Transverse colon (tissue), 4 donors: ENCODE data around the gene ZDHHC24.

Experiments
- CTCF ChIP-seq, 5 experiments: fragments of 200-600 bp in 3 of 5; fragments of 450-650 bp in 2 of 5; sonication (generic) in 3 of 5; IDR thresholded peaks; 1 replicate in 2 of 5; 2 replicates in 3 of 5; pipeline ENCODE4 v1.5.1; 2016 to 2017; ENCODE audit warnings: antibody characterized with exemption in 5 of 5, inconsistent platforms in 3 of 5, mild to moderate bottlenecking in 2 of 5, moderate library complexity in 1 of 5
- POLR2A ChIP-seq: fragments of 450-650 bp; IDR thresholded peaks from one replicate; pipeline ENCODE4 v1.6.1; 2016; ENCODE audit warnings: antibody characterized with exemption, mild to moderate bottlenecking, moderate library complexity
- POLR2AphosphoS5 ChIP-seq, 3 donors: sonication (generic); formaldehyde crosslinking; IDR thresholded peaks; one replicate each; pipeline ENCODE4 v1.6.1; 2016; ENCODE audit warnings: antibody characterized with exemption in 3 of 3

GRCh38 chr11:66591175-66591574, 45.3 kb upstream of the ZDHHC24 start:
- TF ChIP-seq CTCF (IDR thresholded peaks at IDR 0.05) (no peak), POLR2A (no peak), POLR2AphosphoS5 (IDR thresholded peaks at IDR 0.05) (no peak)
